Measurements from ENCODE around the gene ABCC5. TPM values are rescaled to one million over a fixed set of nuclear protein-coding genes. Genes with fewer than 3 reads are reported as not detected.

Gene ABCC5
- total RNA-seq, 1 donor from 2014 or later: 52.0 TPM

DNA sequence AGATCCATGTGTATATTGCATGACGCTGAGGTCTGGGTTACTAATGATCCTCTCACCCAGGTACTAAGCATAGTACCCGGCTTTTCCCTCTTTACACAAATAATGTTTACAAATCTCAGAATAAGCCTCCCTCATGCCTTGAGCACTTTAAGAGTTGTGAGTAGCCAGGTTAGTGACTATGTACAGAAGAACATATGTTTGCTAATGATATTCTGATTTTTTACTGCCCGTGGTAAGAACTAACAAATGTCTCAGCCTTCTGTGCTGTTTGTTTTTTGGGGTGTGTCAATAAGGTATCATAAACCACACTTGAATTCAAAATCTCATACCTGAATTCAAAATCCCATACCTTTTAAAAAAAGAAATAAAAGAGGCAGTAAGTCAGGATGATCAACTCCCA lies 59.5 kb downstream of the ABCC5 start:
- no peak overlapping the region for H3K9ac ChIP-seq (ENCODE audit: low read length)
- H2AFZ ChIP-seq (ENCODE audit: low read depth, low read length): no peak overlapping the region
- TF ChIP-seq EZH2 (IDR thresholded peaks at IDR 0.05; ENCODE audit: insufficient read depth, low read length): no peak
- no peak for TF ChIP-seq CTCF (IDR thresholded peaks at IDR 0.05; ENCODE audit: insufficient read depth, low read depth, low read length)
- Mint-ChIP-seq H3K27ac (ENCODE audit: unreplicated experiment) (no peak overlapping the region), H3K9me3 (ENCODE audit: unreplicated experiment) (no peaks in the 10 kb centered on the region), H3K27me3 (ENCODE audit: low read depth, unreplicated experiment) (no peaks in the 10 kb centered on the region), H3K4me3 (ENCODE audit: unreplicated experiment) (no peak overlapping the region), H3K4me1 (ENCODE audit: low read depth, unreplicated experiment) (no peaks in the 10 kb centered on the region), H3K36me3 (ENCODE audit: low read depth, unreplicated experiment) (peaks cover 24% of the 10 kb centered on the region)
- H3K4me2 ChIP-seq (ENCODE audit: low read length): no peak overlapping the region
- no peak overlapping the region for H3K4me3 ChIP-seq (ENCODE audit: insufficient read depth, low read depth, low read length)
- no peaks in the 10 kb centered on the region for H3K4me1 ChIP-seq (ENCODE audit: insufficient read depth, low read length)
- DNase-seq (ENCODE audit: low read depth) (no peak), FAIRE-seq (no peak)
- no peaks in the 10 kb centered on the region for H4K20me1 ChIP-seq (ENCODE audit: insufficient read depth, low read length)
- H3K9me3 ChIP-seq (ENCODE audit: insufficient read depth, low read depth, low read length): no peaks in the 10 kb centered on the region
- H3K27me3 ChIP-seq (ENCODE audit: insufficient read depth, low read length): no peaks in the 10 kb centered on the region
- H3K36me3 ChIP-seq (ENCODE audit: insufficient read depth, low read length): peaks cover 24% of the 10 kb centered on the region
- H3K27ac ChIP-seq (ENCODE audit: low read depth, low read length): no peak overlapping the region
- H3K79me2 ChIP-seq (ENCODE audit: insufficient read depth, low read length): no peaks in the 10 kb centered on the region

- Histone ChIP-seq H3K4me1 (ENCODE audit: insufficient read depth, low read length) (no peaks in the 10 kb centered on the region), H3K27me3 (ENCODE audit: insufficient read depth, low read length) (no peaks in the 10 kb centered on the region), H4K20me1 (ENCODE audit: insufficient read depth, low read length) (no peaks in the 10 kb centered on the region), H3K9me3 (ENCODE audit: insufficient read depth, low read depth, low read length) (no peaks in the 10 kb centered on the region), H3K9ac (ENCODE audit: low read length) (no peak overlapping the region), H3K36me3 (ENCODE audit: insufficient read depth, low read length) (peaks cover 16% of the 10 kb centered on the region), H3K79me2 (ENCODE audit: insufficient read depth, low read length) (no peaks in the 10 kb centered on the region), H3K4me2 (ENCODE audit: low read length) (no peak overlapping the region), H2AFZ (ENCODE audit: low read depth, low read length) (no peak overlapping the region), H3K27ac (ENCODE audit: low read depth, low read length) (no peak overlapping the region), H3K4me3 (ENCODE audit: insufficient read depth, low read depth, low read length) (no peak overlapping the region)
- H3K27ac Mint-ChIP-seq (ENCODE audit: unreplicated experiment): no peak overlapping the region
- TF ChIP-seq CTCF (IDR thresholded peaks at IDR 0.05; ENCODE audit: insufficient read depth, low read depth, low read length): no peak
- TF ChIP-seq EZH2 (IDR thresholded peaks at IDR 0.05; ENCODE audit: insufficient read depth, low read length): no peak
- H3K4me3 Mint-ChIP-seq (ENCODE audit: unreplicated experiment): no peak overlapping the region
- H3K9me3 Mint-ChIP-seq (ENCODE audit: unreplicated experiment): no peaks in the 10 kb centered on the region
- DNase-seq (ENCODE audit: low read depth) (no peak), FAIRE-seq (no peak)
- H3K36me3 Mint-ChIP-seq (ENCODE audit: low read depth, unreplicated experiment): peaks cover 25% of the 10 kb centered on the region
- no peaks in the 10 kb centered on the region for H3K27me3 Mint-ChIP-seq (ENCODE audit: low read depth, unreplicated experiment)
- H3K4me1 Mint-ChIP-seq (ENCODE audit: low read depth, unreplicated experiment): no peaks in the 10 kb centered on the region
These were observed 62.8 kb downstream of the ABCC5 start for GRCh38 chr3:183954875-183955274.

DNA sequence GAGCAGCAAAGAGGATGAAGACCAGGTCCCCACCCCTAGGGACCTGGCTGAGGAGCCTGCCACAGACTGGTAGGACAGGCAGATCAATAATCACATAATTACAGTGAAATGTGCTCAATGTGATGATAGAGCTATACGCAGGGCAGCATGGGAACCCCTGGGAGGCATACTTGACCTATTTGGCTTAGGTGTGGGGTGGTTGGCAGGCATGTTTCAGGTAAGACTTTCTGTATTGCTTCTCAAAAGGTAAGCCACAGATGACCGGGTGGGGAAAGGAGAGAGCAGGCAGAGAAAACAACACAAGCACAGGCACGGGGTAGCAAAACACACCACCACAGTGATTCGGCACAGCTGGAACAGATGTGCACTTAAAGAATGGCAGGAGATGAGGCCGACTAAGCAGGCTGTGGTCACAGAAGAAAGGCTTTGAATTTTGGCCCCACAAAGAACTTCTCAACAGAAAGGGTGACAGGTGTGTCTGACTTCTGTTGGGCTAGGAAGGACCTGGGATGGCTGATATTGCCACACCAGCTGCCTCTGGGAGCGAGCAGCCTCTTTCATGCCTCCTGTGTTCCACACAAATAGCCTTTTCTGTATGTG lies 64.1 kb downstream of the ABCC5 start:
- peaks cover 21% of the 10 kb centered on the region for H3K36me3 ChIP-seq (ENCODE audit: insufficient read depth, low read length)
- no peak for TF ChIP-seq EZH2 (IDR thresholded peaks at IDR 0.05; ENCODE audit: insufficient read depth, low read length)
- TF ChIP-seq CTCF (IDR thresholded peaks at IDR 0.05; ENCODE audit: insufficient read depth, low read depth, low read length): no peak

More for the DNA sequence above, 64.1 kb downstream of the ABCC5 start:
- H3K27me3 Mint-ChIP-seq (ENCODE audit: low read depth, unreplicated experiment): no peaks in the 10 kb centered on the region
- Histone ChIP-seq H3K4me2 (ENCODE audit: low read length) (no peak overlapping the region), H3K27me3 (ENCODE audit: insufficient read depth, low read length) (no peaks in the 10 kb centered on the region), H3K27ac (ENCODE audit: low read depth, low read length) (no peak overlapping the region), H4K20me1 (ENCODE audit: insufficient read depth, low read length) (no peaks in the 10 kb centered on the region), H3K4me1 (ENCODE audit: insufficient read depth, low read length) (no peaks in the 10 kb centered on the region), H3K4me3 (ENCODE audit: insufficient read depth, low read depth, low read length) (no peak overlapping the region), H3K79me2 (ENCODE audit: insufficient read depth, low read length) (no peaks in the 10 kb centered on the region), H3K9me3 (ENCODE audit: insufficient read depth, low read depth, low read length) (no peaks in the 10 kb centered on the region), H2AFZ (ENCODE audit: low read depth, low read length) (no peak overlapping the region), H3K9ac (ENCODE audit: low read length) (no peak overlapping the region)
- no peaks in the 10 kb centered on the region for H3K4me1 Mint-ChIP-seq (ENCODE audit: low read depth, unreplicated experiment)
- FAIRE-seq (no peak), DNase-seq (ENCODE audit: low read depth) (no peak)
- H3K9me3 Mint-ChIP-seq (ENCODE audit: unreplicated experiment): no peaks in the 10 kb centered on the region
- no peak overlapping the region for H3K27ac Mint-ChIP-seq (ENCODE audit: unreplicated experiment)
- H3K36me3 Mint-ChIP-seq (ENCODE audit: low read depth, unreplicated experiment): peaks cover 29% of the 10 kb centered on the region
- no peak overlapping the region for H3K4me3 Mint-ChIP-seq (ENCODE audit: unreplicated experiment)

Data from astrocyte (in vitro differentiated cells and primary cell).